NCI-H1436 treated with DMSO at 0.1 percent for 48 hours (cell line): Measurements from ENCODE around the gene PUM1.

Source experiments
- DNase-seq: peaks from one replicate; lab custom pipeline; 2025; lab: John Stamatoyannopoulos, UW

Gene PUM1

GRCh38 chr1:30929135-30929889 is 136.2 kb downstream of the PUM1 start:
- no peak for DNase-seq

- DNase-seq, result no peak
These were observed 136.8 kb downstream of the PUM1 start for GRCh38 chr1:30928789-30929134.

- DNase-seq, result no peak
These were observed 137.3 kb downstream of the PUM1 start for GRCh38 chr1:30928171-30928570.

GRCh38 chr1:30927448-30927847 is 138.1 kb downstream of the PUM1 start:
- DNase-seq, result no peak

- DNase-seq, result no peak
These were observed 141.9 kb downstream of the PUM1 start for GRCh38 chr1:30923597-30923996.

- no peak for DNase-seq
These were observed 144.7 kb downstream of the PUM1 start for GRCh38 chr1:30920827-30921226.

GRCh38 chr1:30919025-30919881 is 146.3 kb downstream of the PUM1 start:
- DNase-seq, result no peak

GRCh38 chr1:30916296-30916695 is 149.2 kb downstream of the PUM1 start:
- no peak for DNase-seq

- no peak for DNase-seq
These were observed 149.9 kb downstream of the PUM1 start for GRCh38 chr1:30915491-30916230.

GRCh38 chr1:30914931-30915330 is 150.6 kb downstream of the PUM1 start:
- no peak for DNase-seq

GRCh38 chr1:30914587-30914922 is 151.0 kb downstream of the PUM1 start:
- no peak for DNase-seq

- DNase-seq, result no peak
These were observed 152.4 kb downstream of the PUM1 start for GRCh38 chr1:30912913-30913652.

- no peak for DNase-seq
These were observed 153.3 kb downstream of the PUM1 start for GRCh38 chr1:30912224-30912623.

GRCh38 chr1:30911059-30911954 is 154.2 kb downstream of the PUM1 start:
- no peak for DNase-seq

- no peak for DNase-seq
These were observed 156.0 kb downstream of the PUM1 start for GRCh38 chr1:30909365-30910068.

- no peak for DNase-seq
These were observed 156.7 kb downstream of the PUM1 start, which contains the start of gene SDC3 for GRCh38 chr1:30908696-30909364. Gene SDC3, minus strand, starts transcription at chr1:30908758. Its CDS starts 172 bp downstream, at chr1:30908586.

GRCh38 chr1:30908316-30908695 is 157.2 kb downstream of the PUM1 start:
- no peak for DNase-seq

GRCh38 chr1:30907481-30908315 is 157.8 kb downstream of the PUM1 start:
- no peak for DNase-seq
